NCI-H1048 (cell line): Measurements from ENCODE around the gene NCOA3.
"Not testable (repeated sequence)": the region's sequence is repeated elsewhere in the genome, so short reads cannot be mapped to it uniquely, and the experiment has no call there.

Source experiments
- DNase-seq: peaks from one replicate; lab custom pipeline; 2025; lab: John Stamatoyannopoulos, UW

NCOA3 gene

DNA sequence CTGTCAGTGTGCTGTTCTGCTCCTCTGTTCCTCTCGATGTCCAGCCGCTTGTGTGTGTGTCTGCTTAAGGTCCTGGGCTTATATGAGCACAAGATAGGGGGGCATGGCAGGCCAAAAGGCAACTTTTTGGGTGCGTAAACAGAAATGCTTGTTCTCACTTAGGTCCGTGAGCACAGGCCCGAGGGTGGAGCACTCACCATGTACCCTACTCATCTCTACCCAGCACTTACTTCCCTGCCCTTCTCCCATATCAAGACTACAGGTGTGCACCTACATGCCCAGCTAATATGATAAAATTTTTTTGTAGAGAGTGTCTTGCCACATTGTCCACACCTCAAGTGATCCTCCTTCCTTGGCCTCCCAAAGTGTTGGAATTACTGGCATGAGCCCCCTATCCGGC, 34.3 kb downstream of the NCOA3 start:
- no peak for DNase-seq

DNA sequence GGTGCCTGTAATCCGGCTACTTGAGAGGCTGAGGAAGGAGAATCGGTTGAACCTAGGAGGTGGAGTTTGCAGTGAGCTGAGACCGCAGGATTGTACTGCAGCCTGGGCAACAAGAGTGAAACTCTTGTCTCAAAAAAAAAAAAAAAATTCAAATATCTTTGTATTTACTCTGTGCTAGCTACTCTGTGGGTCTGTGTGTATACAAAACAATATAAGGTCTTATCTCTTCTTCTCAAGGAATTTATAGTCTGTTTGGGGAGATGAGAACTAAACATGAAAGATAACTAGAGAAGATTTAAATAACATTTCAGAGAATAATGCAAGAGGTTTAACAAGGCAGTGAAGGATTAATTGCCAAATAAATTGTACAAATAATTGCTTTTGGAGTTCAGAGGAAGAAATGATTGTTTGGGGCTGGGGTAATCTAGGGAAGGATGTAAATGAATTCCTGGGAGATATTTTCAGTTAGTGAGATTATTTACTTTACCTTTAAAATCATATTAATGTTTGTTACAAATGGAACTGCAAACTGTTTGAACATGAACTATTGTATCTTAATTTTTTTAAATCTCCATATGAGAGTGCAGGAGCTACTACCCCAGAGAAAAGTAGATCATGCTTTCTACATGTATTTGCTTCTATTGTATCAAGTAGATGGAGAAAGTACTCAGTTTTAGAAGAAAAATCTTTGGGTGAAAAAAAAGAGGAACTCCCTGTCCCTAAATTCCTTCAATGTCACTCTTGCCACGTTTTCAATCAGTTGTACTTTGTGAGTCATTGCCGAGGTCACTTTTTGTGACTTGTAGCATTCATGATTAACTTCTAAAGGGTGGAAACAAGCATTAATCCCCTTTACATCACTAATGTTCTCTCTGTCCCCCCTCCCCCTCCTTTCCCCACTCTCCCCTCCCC, 39.0 kb downstream of the NCOA3 start:
- DNase-seq, result no peak

DNA sequence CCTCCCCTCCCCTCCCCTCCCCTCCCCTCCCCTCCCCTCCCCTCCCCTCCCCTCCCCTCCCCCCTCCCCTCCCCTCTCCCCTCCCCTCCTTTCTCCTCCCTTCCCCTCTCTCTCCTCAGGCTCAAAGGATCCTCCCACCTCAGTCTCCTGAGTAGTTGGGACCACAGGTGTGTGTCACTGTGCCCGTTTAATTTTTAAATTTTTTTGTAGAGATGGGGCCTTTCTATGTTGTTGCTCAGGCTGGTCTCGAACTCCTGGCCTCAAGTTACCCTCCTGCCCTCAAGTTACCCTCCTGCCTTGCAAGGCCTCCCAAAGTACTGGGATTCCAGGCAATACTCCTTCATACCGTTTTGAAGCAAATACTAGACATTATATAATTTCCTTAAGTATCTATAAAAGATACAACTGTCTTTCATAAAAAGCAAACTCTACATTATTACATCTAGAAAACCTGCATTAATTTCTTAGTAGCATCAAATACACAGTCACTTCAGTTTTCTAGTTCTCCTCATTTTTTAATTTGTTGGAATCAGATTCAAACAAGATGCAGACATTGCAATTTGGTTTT, 39.8 kb downstream of the NCOA3 start:
- DNase-seq, result no peak

DNA sequence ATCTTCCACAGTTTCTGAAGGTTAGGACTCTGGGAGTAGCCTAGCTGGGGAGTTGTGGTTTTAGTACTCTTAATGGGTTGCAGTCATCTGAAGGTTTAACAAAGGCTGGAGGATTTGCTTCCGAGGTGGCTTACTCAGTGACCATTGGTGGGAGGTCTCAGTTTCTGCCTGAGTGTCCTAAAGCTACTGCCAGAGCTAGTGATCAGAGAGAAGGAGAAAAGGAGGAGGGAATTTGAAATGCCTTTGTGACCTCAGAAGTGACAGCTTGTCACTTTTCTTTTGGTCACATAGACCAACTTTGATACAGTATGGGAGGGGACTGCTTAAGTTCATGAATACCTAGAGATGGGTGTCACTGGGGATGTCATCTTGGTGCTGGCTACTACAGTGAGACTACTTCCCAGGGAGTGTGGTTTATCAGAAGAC, 41.3 kb downstream of the NCOA3 start:
- DNase-seq, result no peak

DNA sequence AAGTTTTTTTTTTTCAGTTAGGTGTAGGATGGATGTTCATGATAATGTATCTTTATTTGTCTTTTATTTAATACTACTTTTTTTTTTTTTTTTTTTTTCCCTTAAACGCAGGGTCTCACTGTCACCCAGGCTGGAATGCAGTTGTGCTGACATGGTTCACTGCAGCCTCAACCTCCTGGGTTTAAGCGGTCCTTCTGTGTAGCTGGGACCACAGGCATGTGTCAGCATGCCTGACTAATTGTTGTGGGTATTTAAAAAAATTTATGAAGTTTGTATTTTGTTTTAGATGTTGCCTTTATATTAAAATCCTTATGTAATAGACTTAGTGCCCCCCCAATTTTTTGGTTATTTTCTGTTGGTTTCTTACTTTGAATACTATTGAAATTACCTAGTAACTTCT, 42.6 kb downstream of the NCOA3 start:
- no peak for DNase-seq

DNA sequence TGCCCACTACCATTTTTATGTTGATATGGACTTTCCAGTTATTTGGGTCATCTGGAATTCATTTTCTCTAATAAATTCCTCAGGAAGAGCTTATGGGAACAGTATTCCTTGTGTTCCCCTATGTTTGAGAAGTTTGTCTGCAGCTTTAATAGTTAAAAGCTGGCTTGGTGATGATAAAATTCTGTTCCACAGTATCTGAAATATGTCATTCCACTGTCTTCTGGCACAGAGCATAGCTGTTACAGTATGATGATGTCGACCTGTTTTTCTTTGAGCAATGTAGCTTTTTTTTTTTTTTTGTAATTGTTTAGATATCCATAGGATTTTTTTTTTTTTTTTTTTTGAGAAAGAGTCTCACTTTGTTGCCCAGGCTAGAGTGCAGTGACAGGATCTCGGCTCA, 43.2 kb downstream of the NCOA3 start:
- no peak for DNase-seq

DNA sequence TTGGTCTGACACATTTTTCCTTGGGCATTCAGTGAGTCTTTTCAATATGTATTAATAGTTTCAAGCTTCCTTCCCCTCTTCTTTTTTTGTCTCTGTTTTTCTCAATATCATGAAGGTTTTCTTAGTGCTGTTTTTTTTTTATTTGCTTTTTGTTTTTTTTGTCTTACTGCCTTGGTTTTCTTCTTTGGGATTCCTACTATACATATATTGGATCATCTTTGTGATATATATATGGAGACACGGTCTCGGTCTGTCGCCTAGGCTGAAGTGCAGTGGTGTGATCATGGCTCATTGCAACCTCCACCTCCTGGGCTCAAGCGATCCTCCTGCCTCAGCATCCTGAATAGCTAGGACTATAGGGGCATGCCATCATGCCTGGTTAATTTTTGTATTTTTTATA, 43.8 kb downstream of the NCOA3 start:
- DNase-seq, result no peak

DNA sequence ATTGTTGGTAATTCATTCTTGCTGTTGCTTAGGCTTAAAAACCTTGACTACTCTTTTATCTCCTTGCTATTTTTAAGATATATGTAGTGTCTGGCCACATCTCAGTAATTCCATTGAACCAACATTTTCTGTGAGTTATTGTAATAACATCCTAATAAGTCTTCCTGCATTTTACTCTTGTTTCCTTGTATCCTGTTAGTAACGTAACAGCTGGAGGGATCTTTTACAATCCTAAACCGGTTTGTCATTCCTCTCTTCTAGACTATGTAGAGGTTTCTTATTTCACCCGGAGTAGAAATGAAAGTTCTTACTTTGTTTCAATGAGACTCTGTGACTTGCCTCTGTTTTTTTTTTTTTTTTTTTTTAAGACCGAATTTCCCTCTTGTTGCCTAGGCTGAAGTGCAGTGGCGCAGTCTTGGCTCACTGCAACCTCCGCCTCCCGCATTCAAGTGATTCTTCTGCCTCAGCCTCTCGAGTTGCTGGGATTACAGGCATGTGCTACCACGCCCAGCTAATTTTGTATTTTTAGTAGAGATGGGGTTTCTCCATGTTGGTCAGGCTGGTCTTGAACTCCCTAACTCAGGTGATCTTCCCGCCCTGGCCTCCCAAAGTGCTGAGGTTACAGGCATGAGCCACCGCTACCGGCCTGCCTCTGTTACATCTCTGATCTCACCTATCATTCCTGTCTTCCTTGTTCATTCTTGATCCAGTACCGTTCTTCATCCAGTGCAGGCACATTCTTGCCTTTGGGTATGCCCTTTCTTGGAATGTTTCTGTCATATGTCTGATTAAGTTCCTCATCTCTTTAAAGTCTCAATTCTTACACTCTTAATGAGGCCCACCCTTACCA, 44.7 kb downstream of the NCOA3 start:
- DNase-seq, result no peak

DNA sequence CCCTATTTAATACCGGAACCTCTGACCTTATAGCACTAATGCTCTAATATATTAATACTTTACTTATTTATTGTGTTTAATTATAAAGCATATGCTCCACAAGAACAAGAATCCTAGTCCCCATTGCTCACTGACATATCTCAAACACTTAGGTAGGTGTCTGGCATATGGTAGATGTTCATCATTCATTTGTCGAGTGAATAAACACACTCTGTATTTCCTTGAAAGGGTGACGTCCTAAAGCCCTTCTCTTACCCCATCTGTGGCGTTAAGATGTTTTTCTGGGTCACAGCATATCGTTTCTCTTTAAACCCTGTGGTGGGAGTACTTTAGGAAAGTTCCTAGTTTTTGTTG, 45.3 kb downstream of the NCOA3 start:
- no peak for DNase-seq

DNA sequence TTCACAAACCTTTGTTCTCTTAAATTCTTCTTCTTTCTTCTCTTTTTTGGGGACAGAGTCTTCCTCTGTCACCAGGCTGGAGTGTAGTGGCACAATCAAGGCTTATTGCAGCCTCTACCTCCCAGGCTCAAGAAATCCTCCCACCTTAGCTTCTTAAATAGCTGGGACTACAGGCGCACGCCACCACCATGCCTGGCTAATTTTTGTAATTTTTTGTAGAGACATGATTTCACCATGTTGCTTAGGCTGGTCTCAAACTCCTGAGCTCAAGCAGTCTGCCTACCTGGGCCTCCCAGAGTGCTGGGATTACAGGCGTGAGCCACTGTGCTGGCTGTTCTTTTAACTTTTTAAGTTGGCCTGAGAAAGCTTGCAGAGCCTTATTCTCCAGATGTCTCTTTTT, 48.0 kb downstream of the NCOA3 start:
- DNase-seq, result no peak

DNA sequence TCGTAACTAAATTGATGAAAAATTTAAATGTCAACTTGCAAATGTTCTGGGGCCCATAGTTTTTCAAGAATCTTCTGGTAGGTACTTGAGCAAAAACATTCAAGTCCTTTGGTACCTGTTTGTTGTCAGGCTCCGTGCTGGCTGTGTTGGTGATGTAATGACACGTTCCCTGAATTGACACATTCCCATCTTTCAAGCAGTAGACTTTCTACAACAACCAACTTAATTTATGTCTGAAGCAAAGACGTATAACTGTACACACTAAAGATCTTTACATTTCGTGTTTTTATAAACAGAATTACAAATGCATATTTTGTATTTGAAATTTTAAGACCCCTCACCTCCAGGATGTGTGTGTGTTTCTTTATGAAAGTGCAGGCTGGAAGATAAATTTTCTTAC, 49.5 kb downstream of the NCOA3 start:
- DNase-seq, result no peak

DNA sequence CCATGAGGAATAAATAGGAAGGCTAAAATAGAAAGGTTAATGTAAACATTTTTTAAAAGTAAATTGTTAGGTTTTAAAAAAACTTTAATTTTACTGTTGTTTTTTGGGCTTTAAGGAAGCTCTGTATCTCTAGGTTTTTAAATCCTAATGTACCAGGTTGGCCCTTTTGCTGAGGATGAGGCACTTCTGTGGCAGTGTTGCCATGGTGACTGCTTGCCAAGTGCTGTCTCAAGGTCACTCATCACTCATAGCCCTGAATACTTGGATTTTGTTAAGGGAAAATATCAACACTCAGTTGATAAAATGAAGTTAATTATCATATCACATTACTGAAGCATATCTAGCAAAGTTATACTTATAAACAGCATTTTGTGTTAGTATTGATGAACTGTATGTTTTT, 50.2 kb downstream of the NCOA3 start:
- DNase-seq, result no peak

DNA sequence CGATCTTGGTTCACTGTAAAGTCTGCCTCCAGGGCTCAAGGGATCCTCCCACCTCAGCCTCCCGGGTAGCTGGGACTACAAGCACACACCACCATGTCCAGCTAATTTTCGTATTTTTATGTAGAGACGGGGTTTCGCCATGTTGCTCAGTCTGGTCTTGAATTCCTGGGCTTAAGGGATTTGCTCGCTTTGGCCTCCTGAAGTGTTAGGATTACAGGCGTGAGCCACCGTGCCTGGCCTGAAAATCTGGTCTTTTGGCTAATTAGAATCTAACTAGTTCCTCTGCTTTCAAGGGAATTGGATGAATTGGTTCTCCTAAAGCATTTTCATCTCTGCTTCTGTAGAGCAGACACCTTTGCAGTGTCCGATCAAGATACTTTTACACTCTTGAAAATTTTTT, 51.3 kb downstream of the NCOA3 start:
- DNase-seq, result no peak

DNA sequence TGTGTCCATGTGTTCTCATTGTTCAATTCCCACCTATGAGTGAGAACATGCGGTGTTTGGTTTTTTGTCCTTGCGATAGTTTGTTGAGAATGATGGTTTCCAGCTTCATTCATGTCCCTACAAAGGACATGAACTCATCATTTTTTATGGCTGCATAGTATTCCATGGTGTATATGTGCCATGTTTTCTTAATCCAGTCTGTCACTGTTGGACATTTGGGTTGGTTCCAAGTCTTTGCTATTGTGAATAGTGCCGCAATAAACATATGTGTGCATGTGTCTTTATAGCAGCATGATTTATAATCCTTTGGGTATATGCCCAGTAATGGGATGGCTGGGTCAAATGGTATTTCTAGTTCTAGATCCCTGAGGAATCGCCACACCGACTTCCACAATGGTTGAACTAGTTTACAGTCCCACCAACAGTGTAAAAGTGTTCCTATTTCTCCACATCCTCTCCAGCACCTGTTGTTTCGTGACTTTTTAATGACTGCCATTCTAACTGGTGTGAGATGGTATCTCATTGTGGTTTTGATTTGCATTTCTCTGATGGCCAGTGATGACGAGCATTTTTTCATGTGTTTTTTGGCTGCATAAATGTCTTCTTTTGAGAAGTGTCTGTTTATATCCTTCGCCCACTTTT, 52.0 kb downstream of the NCOA3 start:
- DNase-seq, result not testable (repeated sequence)

DNA sequence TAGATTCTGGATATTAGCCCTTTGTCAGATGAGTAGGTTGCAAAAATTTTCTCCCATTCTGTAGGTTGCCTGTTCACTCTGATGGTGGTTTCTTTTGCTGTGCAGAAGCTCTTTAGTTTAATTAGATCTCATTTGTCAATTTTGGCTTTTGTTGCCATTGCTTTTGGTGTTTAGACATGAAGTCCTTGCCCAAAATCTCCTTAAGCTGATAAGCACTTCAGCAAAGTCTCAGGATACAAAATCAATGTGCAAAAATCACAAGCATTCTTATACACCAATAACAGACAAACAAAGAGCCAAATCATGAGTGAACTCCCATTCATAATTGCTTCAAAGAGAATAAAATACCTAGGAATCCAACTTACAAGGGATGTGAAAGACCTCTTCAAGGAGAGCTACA, 52.6 kb downstream of the NCOA3 start:
- DNase-seq, result not testable (repeated sequence)

DNA sequence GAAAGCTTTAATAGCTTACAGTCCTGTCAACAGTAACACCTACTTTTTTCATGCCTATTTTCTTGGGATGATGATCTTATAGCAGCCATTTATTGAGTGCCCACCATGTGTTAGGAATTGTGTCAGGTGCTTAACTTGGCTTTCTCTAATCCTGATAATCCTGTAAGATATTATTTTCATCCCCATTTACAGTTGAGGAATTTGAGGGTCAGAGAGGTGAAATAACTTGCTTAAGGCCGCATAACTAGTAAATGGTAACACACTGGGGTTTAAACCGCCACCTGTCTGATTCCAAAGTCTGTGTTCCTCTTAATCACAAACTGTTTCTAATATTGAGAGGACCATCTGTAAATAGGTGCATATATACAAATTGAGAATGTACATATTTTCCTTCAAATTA, 55.5 kb downstream of the NCOA3 start:
- no peak for DNase-seq

DNA sequence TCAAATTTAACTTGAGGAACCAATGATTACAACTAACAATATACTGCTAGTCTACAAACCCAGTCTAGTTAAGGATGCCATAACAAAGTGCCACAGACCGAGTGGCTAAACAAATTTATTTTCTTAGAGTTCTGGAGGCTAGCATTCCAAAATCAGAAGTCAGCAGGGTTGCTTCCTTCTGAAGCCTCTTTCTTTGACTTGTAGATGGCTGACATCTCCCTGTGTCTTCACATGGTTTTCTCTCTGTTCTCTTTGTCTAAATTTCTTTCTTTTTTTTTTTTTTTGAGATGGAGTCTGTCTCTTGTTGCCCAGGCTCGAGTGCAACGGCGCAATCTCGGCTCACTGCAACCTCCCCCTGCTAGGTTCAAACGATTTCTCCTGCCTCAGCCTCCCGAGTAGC, 56.1 kb downstream of the NCOA3 start:
- DNase-seq, result no peak

DNA sequence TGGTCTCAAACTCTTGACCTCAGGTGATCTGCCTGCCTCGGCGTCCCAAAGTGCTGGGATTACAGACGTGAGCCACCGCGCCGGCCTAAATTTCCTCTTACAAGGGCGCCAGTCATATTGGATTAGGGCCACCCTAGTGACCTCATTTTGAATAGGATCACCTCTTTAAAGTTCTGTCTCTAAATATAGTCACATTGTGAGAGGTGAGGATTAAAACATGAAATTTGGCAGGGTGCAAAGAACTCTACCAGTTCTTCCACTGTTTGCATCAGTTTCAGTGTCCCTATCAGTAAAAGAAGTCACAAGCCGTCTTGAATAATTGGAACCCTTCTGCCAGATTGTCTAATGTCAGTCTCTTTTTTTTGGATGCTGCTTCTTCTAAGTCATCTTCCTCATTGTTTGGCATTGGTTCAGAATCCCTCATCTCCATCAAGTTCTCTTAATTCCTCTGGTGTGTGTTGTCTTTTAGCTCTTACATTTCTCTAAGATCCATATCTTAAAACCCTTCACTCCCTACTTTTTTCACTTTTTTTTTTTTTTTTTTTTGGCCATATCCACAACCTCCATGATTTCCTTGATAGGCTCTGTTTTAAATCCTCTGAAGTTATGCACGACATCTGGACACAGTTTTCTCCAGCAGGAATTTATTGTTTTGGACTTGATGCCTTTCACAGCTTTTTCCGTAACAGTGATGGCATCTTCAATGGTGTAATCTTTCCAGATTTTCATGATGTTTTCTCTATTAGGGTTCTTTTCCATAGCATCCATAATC, 56.8 kb downstream of the NCOA3 start:
- DNase-seq, result no peak

DNA sequence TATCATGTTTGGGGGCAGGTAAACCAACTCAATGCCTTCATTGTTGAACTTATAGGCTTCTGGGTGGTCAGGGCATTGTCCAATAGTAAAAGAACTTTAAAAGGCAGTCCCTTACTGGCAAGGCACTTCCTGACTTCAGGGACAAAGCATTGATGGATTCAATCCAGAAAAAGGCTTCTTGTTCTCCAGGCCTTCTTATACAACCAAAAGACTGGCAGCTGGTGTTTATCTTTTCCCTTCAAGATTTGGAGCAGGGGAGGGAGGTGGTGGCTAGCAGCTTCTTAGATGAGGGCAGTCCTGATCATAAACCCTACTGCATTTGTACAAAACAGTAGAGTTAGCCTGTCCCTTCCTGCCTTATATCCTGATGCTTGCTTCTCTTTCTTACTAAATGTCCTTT, 57.5 kb downstream of the NCOA3 start:
- no peak for DNase-seq

DNA sequence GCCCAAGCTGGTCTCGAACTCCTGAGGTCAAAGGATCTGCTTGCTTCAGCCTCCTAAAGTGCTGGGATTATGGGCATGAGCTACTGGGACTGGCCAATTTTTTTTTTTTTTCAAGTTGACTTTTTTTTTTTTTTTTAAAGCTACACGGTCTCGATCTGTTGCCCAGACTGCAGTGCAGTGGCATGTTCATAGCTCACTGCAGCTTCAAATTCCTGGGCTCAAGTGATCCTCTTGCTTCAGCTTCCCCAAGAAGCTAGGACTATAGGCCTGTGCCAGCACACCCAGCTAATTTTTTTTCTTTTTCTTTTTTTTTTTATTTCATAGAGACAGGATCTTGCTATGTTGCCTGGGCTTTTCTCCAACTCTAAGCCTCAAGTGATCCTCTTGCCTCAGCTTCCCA, 59.5 kb downstream of the NCOA3 start:
- no peak for DNase-seq
